HG03565 (cell line): ENCODE results near the gene EHBP1L1.
"Not testable (repeated sequence)": the region's sequence is repeated elsewhere in the genome, so short reads cannot be mapped to it uniquely, and the experiment has no call there.

Source experiments
- ATAC-seq: cut with Tn5 transposase; IDR thresholded peaks from one replicate; pipeline ENCODE4 v1.9.1; 2021; ENCODE audit warnings: mild to moderate bottlenecking, moderate library complexity; ENCODE audit not compliant: unreplicated experiment

Gene EHBP1L1

GRCh38 chr11:65633390-65634108, 57.7 kb downstream of the EHBP1L1 start:
- no peak for ATAC-seq

- ATAC-seq = no peak
These were observed 58.2 kb downstream of the EHBP1L1 start for GRCh38 chr11:65634109-65634436.

GRCh38 chr11:65634440-65634839, 58.6 kb downstream of the EHBP1L1 start:
- no peak for ATAC-seq

- no peak for ATAC-seq
These were observed 59.3 kb downstream of the EHBP1L1 start for GRCh38 chr11:65634905-65635731.

- ATAC-seq = no peak
These were observed 60.5 kb downstream of the EHBP1L1 start for GRCh38 chr11:65636108-65637031.

GRCh38 chr11:65637032-65637557, 61.2 kb downstream of the EHBP1L1 start:
- no peak for ATAC-seq

- ATAC-seq = no peak
These were observed 62.1 kb downstream of the EHBP1L1 start, which contains the start of gene SIPA1 for GRCh38 chr11:65637794-65638419. Gene SIPA1 (plus strand): TSS chr11:65638101. CDS start chr11:65640922, 2,821 bp downstream.

GRCh38 chr11:65639228-65639597, 63.4 kb downstream of the EHBP1L1 start:
- ATAC-seq = not testable (repeated sequence)

GRCh38 chr11:65639623-65640482, 64.0 kb downstream of the EHBP1L1 start:
- ATAC-seq = peak; percentile 25

- ATAC-seq = no peak
These were observed 64.8 kb downstream of the EHBP1L1 start for GRCh38 chr11:65640483-65641296.

- no peak for ATAC-seq
These were observed 65.6 kb downstream of the EHBP1L1 start for GRCh38 chr11:65641297-65642013.
